Uterus (tissue), 2 donors: ENCODE results near the gene ETFRF1.

Experiments used
- POLR2A ChIP-seq, 2 donors: fragments of 450-650 bp; IDR thresholded peaks; one replicate each; pipeline ENCODE4 v1.6.1; 2016; ENCODE audit warnings: antibody characterized with exemption in 2 of 2, mild to moderate bottlenecking in 1 of 2, moderate library complexity in 1 of 2
- TF ChIP-seq, protein P1 (sequence below), 4 experiments: fragments of 200-600 bp in 2 of 4; fragments of 450-650 bp in 2 of 4; sonication (generic) in 2 of 4; IDR thresholded peaks; one replicate each; pipeline ENCODE4 v1.5.1; 2016 to 2019; ENCODE audit warnings: antibody characterized with exemption in 4 of 4, mild to moderate bottlenecking in 2 of 4, moderate library complexity in 1 of 4

DNA sequence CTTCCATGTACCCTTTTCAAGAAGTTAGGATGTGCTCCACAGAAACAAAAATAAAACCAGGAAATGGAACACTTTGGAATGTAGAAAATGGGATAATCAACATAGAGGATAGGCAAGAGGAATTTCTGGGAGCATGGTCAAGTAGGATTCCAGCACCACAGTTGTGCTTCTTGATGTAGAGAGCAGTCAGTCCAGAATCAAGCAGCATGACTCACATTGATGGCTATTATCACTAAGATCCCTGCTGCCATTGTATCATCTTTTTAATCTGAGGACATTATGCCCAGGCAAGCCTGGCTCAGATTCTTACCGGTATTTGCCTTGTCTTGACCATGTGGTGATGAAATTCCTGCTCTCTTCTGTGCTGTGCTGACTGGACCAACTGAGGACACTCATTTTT lies 5.7 kb downstream of the ETFRF1 start:
- TF ChIP-seq, protein P1, sequence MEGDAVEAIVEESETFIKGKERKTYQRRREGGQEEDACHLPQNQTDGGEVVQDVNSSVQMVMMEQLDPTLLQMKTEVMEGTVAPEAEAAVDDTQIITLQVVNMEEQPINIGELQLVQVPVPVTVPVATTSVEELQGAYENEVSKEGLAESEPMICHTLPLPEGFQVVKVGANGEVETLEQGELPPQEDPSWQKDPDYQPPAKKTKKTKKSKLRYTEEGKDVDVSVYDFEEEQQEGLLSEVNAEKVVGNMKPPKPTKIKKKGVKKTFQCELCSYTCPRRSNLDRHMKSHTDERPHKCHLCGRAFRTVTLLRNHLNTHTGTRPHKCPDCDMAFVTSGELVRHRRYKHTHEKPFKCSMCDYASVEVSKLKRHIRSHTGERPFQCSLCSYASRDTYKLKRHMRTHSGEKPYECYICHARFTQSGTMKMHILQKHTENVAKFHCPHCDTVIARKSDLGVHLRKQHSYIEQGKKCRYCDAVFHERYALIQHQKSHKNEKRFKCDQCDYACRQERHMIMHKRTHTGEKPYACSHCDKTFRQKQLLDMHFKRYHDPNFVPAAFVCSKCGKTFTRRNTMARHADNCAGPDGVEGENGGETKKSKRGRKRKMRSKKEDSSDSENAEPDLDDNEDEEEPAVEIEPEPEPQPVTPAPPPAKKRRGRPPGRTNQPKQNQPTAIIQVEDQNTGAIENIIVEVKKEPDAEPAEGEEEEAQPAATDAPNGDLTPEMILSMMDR (IDR thresholded peaks at IDR 0.05), result no peak
- no peak for TF ChIP-seq POLR2A (IDR thresholded peaks at IDR 0.05)
